GM18868 (cell line): ENCODE measurements around the gene PEF1.
A peak's percentile ranks its signal among the peaks of the same experiment; 100 is the strongest.
"Not testable (repeated sequence)": the region's sequence is repeated elsewhere in the genome, so short reads cannot be mapped to it uniquely, and the experiment has no call there.

Experiments used
- ATAC-seq: cut with Tn5 transposase; IDR thresholded peaks from one replicate; pipeline ENCODE4 v1.9.1; 2021; ENCODE audit warnings: mild to moderate bottlenecking, moderate library complexity; ENCODE audit not compliant: unreplicated experiment

Gene PEF1

DNA sequence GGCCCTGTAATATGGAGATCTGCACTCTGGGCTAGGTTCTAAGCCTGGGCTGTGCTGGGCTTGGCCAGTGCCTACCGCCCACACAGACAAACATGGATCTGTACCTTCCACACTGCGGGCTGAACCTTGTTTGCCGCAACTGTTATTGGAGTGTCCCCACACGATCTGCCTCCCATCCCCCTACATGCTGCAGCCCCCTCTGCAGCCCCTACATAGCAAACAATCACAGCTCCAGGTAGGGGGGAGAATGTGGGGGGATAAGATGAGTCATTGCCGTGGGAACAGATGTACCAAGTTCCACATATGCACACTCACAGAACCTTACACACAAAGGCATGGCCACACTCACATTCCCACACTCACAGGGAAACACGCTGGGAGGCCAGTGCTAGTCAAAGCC lies 29.3 kb downstream of the PEF1 start:
- no peak for ATAC-seq

DNA sequence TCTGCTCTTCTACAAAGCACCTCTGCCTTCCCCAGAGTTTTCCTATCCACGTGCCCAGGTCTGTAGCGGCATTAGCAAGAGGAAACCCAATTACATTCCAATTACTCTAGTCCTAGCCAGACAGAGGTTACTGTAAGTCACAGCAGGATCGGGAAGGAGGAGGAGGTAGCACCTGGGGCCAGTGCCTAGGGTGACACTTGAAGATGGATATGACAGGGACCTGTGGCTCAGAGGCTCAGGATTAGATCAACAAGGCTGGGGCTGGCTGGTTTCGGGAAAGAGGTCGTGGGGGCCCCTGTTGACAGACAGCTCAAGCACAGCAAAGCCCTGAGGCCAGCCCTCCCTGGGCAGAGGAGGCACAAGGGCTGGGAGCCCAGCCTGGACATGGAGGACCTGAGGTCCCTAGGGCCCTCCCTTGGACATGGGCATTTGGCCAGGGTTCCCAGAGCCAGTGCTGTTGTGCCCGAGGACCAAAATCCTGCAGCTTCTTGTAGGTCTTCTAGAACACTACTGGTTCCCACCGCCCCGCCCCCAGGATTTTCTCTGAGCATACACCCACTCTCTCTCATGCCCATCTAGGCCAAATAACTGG lies 30.2 kb downstream of the PEF1 start:
- ATAC-seq: no peak

DNA sequence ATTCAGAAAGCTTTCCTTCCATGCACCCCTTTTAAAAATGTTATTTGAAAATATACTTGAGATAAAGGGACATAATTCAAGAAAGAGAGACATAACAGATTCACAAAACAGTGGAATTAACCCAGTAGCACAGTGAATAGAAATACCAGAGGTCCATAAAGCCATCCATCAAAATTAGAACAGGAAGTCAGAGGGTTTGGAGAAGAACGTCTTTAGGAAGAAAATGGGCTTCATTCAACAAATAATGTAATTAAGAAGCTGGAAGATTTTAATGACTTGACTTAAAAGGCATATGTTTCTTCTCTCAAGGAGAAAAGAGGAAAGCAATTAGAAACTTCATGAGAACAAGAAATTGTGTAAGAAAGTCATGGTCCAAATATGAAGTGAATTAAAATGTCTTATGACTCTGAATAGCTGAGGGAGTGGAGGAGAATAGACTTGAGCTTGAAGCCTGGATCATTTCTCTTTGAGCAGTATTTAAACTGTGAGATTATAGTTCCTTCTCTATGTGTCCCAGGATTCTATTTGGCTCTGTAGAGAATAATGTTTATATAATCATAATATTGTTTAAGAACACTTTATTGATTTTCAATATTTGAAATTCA lies 35.1 kb downstream of the PEF1 start:
- ATAC-seq: no peak

DNA sequence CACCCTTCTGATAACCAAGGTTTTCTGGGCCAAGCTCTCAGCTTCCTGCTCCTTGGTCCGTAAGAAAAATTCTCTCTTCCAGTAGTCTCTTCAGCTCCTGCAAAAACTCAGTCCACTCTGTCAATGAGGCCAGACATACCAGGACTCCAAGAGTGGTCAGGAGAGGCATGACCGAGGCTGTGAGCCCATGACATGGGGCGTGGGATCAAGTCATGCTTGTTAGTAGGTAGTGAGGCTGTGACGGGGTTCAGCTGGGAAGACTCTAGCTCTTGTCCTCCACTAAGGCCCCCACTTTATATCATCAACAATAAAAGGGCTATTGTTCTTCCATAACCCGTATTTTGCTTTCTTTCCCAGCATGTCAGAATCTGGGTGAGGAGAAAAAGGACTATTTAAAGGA lies 37.3 kb downstream of the PEF1 start:
- ATAC-seq: no peak

DNA sequence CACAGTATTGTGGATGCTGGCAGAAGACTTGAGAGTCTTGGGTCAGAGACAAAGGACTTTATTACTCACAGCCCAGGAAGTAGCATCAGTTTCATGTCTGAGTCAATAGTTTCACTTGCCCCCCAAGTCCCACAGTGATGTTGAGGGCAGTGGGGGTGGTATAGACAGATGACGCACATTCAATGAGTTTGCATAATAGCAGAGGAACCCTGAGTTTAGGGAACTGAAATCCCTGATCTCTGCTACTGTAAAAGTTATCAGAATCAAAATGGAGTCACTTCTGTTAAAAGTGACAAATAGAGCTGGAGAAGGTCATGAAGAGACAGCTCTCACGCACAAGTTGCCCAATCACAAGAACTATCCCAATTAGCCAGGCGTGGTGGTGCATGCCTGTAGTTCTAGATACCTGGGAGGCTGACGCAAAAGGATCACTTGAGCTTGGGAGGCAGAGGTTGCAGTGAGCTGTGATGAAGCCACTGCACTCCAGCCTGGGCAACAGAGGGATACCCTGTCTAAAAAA lies 38.7 kb downstream of the PEF1 start:
- ATAC-seq: peak; percentile 96

DNA sequence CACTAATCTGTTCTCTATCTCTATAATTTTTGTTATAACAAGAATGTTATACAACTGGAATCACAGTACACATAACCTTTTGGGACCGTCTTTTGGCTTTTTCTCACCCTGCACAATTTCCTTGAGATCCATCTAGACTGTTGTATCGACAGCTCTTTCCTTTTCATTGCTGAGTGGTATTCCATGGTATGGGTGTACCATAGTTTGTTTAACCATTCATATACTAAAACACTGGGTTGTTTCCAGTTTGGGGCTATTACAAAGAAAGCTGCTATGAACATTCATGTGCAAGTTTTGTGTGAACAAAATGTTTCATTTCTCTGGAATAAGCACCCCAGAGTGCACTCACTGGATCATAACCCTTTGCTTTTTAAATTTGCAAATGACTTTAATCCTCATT lies 42.6 kb downstream of the PEF1 start:
- no peak for ATAC-seq

DNA sequence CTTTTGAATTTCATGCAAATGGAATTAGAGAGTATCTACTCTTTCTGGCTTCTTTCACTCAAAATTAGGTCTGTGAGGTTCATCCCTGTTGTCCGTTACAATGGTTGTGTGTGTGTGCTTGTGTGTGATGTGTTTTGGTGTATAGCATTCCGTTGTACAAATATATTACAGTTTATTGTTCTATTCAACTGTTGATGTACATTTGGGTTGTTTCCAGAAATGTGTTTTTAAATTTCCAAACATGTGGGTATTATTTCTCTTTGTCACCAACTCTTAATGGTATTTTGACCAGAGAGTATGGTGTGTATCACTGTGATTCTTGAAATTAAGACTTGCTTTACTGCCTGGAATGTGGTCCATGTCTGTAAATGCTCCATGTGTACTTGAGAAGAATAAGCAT lies 44.0 kb downstream of the PEF1 start:
- ATAC-seq: no peak

DNA sequence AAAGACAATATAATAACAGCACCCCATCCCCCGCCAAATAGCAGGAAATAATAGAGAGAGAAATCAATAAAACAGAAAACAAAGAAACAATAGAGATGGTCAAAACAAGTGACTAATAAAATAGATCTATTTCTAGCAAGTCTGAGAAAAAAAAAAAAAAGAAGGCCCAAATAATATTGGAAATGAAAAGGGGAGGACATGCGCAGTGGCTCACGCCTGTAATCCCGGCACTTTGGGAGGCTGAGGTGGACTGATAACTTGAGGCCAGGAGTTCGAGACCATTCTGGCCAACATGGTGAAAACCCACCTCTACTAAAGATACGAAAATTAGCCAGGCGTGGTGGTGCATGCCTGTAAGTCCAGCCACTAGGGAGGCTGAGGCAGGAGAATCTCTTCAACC lies 45.7 kb downstream of the PEF1 start:
- no peak for ATAC-seq

DNA sequence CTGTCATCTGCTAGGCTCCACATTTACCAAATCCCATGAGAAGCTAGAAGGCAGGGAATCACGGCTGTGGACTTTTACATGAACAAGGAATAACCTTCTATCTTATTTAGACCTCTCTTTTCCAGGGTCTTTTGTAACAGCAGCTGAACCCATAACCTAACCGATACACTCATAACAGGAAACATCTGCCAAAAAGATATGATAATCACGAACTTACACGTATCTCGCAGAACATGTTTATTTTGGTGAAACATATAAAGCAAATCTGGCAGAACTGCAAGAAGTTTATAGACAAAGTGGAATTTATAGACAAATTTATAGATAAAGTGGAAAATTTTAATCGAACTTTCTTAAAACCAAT lies 48.0 kb downstream of the PEF1 start:
- no peak for ATAC-seq

DNA sequence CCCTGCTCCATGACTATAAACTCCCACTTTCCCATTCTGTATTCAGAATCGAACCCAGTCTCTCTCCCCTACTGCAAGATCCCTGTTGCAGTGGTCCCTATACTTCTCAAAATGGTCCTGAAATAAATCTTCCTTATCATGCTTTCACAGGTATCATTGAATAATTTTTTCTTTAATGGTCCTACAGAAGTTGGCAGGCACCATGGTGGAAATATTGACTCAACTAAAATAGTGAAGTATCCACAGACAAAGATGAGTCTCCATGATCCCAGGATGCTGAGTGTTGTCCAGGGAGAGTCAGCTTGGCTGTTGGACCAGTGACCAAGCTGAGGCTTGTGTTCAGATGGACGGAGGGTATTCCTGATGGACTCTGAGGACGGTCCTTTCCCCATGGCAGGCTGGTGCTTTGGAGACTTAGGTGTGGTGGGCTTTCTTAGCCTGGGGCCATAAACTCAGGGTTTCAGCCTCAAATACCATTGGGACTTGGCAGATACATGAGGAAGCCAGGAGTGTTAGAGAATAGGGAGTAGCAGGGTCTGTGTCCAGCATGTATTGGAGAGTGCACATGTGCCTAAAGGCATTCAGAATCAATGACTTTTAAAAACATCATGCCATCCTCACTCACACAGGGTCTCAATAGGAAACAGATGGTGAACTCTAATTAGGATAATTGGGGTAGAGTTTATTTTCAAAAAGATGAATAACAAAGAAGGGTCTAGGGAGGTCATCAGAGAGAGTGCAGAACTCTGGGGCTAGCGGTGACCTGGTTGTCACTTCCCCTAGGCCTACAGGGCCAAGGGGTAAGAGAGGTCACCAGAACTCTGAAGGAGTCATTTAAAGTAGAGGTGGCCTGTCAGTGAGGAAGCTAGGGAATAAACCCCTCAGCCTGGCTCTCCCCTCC lies 48.6 kb downstream of the PEF1 start:
- no peak for ATAC-seq

DNA sequence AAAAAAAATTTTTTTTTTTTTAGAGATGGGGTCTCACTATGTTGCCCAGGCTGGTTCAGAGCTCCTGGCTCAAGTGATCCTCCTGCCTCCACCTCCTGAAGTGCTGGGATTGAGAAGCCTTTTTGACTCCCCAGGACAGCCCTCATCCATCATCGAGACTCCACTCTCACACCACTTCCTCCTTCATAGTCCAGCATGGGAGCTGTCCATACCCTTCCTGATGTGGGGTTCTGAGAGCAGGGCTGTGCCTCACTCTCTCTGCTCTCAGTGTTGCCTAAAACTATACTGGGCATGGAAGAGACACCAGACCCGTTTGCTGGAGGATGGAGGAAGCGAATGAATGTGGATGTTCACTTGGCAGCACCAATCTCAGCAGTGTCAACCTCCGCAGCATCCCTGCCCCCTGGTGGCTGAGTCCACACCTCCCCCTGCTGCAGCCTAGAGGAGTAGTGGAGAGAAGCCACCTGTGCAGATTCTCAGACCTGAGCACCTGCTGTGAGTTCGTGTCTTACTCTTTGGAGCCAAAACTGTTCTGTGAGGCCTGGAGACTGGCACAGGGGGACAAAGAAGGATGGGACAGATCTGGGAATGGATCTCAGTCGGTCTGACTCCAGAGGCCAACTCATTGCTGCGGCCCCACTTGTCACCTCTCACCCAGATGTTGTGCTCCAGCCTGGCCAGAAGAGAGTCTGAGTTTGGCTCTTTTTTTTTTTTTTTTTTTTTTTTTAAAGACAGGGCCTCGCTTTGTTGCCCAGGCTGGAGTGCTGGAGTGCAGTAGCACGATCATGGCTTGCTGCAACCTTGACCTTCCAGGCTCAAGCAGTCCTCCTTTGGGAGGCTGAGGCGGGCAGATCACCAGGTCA lies 50.7 kb downstream of the PEF1 start:
- ATAC-seq: no peak

DNA sequence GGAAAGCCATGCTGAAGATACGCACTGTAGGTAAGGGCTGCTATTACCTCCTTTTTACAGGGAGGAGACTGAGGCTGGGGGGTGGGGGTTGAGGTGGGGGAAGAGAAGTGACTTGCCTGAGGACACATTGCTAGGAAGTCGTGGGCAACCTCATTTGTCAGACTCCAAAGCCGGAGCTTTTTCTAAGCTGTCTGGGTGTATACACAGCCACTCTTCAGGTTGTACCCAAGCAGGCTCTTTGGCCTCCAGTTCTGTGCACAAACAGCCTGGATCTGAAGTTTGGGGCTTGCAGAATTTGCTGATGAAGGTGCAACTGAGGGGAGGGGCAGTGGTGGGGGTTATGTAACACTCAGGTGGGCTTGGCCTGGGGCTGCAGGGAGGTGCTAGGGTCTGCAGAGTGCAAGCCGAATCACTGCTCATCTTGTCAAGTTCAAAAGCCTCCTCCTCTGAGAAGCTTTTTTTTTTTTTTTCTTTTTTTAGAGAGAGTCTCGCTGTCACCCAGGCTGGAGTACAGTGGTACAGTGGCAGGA lies 51.5 kb downstream of the PEF1 start:
- no peak for ATAC-seq

DNA sequence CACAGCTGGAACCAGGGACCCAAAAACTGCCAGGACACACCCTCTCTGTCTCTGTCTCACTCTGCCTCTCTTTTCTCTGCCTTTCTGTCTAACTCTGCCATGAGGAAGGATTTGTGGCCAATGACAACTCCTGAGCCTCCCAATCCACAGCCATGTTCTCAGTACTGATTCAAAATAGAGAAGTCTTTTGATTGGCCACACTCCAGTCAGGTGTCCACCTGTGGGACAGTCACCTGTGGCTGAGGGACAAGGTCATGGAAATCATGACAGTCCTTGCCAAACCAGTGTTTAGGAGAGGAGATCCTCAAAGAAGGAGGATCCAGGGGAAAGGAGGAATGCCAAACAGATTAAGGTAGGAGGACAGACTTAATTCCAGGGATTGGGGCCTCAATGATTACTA lies 52.5 kb downstream of the PEF1 start:
- no peak for ATAC-seq

DNA sequence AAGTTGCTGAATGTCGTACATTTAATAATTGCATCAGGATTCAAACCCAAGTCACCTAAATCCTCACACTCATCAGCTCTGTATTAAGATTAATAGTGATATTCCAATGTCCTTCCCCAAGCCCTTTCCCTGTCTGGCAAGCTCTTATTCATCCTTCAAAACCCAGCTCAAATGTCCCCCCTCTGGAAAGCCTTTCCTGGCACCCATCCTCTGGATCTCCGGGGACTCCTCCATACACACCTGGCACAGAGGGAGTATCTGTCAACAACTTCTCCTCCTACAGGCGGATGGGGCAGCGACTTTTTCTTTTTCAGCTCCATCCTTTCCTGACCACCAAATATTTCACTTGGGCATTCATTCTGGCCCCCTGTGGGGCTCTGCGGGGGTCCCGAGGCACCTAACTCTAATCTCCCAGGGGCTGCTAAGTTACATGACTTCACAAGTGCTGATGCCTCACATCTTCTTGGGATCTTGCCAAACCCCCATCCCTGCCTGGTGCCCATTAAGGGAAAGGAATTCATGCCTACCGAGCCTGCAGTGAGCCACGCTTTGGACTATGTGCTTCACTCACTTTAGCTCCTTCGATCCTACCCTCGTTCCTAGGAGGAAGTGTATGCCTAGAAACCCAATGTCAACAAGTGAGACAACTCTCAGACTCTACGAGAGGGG lies 53.1 kb downstream of the PEF1 start:
- ATAC-seq: no peak

DNA sequence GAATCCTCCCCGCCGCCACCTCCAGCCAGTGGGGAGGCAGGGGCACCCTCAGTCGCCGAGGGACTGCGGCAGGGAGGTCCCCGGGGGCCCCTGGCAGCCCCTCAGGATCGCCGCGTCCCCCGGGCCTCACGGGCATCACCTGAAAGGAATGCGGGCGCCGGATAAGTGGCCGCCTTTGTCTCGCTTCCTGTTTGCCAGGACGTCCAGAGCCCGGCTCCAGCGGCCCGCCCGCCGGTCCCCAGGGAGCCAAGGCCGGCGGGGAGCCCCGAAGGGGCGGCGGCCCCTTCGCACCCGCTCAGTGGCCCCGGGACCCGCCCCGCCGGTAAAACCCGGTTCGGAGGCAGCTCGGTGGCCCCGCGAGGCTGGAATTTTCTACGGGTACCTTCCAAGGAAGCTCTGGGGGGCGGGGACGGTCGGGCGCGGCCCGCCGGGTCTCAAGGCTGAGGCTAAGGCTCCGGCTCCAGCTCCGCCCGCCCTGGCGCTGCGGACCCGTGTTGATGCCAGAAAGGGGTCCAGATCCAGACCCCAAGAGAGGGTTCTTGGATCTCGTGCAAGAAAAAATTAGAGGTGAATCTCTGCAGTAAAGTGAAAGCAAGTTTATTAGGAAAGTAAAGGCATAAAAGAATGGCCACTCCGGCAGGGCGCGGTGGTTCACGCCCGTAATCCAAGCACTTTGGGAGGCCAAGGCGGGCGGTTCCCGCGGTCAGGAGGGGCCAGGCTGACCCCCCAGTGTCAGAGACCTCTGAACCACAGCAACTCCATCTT lies 55.7 kb downstream of the PEF1 start:
- ATAC-seq: no peak

DNA sequence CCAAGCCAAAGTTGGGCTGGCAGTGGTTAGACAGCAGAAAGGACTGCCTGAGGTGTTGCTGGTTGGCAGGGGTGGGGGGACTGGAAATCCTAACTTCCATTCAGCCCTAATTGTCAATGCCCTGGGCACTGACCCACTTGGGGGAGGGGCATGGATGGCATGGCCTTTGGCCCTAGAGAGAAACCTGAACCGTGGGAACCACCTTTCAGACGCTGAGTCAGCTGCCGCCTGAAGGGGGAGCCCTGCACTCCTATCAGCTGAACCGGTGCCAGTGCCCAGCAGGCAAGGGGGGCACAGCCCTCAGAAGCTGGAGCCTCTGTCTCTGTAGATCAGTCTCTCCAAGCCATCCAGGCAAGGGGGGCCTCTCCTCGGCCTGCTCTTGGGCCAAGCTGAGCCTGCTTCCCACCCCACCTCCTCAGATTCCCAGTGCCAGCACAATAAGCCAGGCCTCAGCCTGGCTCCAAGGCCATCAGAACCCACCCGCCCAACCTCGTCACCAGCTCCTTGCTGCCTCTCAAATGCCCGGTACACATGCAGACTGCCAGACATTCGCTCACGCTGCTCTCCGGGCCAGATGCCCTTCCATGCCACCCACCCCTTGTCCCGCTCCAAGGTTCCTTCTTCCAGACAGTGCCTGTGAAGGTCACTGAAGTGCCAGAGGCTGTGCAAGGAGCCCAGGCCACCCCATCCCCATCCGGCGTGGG lies 56.8 kb downstream of the PEF1 start:
- no peak for ATAC-seq

DNA sequence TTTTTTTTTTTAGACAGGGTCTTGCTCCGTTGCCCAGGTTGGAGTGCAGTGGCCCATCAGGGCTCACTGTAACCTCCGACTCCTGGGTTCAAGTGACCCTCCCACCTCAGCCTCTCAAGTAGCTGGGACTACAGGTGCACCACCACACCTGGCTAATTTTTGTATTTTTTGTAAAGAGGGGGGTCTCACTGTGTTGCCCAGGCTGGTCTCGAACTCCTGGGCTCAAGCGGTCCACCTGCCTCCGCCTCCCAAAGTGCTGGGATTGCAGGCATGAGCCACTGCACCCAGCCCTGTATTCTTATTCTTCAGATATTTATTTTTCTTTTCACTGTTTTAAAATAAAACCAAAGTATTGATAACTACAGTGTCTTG lies 57.4 kb downstream of the PEF1 start:
- not testable (repeated sequence) for ATAC-seq

DNA sequence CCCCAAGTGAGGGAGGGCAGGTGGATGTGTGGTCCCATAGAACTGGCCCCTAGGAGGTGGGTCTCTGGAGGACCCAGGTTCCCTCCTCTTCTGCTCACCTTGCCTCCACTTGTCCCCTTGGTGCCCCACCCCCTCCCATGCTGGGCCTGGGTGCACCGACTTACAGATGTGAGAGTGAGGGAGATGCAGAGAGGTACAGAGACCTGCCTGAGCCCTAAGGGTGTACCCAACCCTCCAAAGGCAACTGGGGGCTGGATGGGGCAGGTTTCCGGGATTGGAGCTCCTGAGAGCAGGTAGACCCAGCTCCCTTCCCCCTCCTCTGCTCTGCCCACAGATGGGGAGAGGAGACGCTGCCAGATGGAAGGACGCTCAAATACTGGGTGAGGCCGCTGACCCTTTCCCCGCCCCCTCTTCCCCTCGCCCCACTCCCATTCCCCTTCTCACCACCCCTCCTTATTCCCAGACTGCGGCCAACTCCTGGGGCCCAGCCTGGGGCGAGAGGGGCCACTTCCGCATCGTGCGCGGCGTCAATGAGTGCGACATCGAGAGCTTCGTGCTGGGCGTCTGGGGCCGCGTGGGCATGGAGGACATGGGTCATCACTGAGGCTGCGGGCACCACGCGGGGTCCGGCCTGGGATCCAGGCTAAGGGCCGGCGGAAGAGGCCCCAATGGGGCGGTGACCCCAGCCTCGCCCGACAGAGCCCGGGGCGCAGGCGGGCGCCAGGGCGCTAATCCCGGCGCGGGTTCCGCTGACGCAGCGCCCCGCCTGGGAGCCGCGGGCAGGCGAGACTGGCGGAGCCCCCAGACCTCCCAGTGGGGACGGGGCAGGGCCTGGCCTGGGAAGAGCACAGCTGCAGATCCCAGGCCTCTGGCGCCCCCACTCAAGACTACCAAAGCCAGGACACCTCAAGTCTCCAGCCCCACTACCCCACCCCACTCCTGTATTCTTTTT lies 58.0 kb downstream of the PEF1 start:
- ATAC-seq: no peak
